ENCODE measurements around the gene KMT2E.

DNA sequence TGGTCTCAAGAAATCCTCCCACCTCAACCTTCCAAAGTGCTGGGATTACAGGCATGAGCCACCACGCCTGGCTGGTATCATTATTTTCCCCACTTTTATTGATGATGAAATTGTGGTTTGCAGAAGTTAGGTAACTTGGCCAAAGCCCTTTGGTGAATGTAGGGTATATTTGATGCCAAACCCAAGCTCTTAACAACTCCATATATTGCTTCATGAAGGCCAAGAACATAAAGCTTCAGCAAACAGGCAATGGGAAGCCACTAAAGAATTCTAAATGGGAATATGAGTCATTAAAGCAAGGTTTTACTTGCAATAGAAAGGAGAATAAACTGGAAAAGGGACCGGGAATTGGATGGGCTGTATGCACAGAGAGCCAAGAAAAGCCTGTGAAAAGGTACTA, 142.7 kb downstream of the KMT2E start:
- TF ChIP-seq POLR2A (IDR thresholded peaks at IDR 0.05): no peak
- TF ChIP-seq, protein P1, sequence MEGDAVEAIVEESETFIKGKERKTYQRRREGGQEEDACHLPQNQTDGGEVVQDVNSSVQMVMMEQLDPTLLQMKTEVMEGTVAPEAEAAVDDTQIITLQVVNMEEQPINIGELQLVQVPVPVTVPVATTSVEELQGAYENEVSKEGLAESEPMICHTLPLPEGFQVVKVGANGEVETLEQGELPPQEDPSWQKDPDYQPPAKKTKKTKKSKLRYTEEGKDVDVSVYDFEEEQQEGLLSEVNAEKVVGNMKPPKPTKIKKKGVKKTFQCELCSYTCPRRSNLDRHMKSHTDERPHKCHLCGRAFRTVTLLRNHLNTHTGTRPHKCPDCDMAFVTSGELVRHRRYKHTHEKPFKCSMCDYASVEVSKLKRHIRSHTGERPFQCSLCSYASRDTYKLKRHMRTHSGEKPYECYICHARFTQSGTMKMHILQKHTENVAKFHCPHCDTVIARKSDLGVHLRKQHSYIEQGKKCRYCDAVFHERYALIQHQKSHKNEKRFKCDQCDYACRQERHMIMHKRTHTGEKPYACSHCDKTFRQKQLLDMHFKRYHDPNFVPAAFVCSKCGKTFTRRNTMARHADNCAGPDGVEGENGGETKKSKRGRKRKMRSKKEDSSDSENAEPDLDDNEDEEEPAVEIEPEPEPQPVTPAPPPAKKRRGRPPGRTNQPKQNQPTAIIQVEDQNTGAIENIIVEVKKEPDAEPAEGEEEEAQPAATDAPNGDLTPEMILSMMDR (IDR thresholded peaks at IDR 0.05): no peak
